CD4-positive, alpha-beta T cell treated with Interleukin-21 for 1 hour (primary cell): ENCODE data around the gene DNAJB1.
A peak's percentile ranks its signal among the peaks of the same experiment; 100 is the strongest.

ENCODE experiments used
- DNase-seq: peaks from one replicate; pipeline ENCODE4 v3.0.0-alpha.2; 2020

The DNAJB1 gene

GRCh38 chr19:14494910-14495671 lies 23.1 kb downstream of the DNAJB1 start:
- DNase-seq: no peak

- no peak for DNase-seq
Observed at GRCh38 chr19:14494411-14494810, 23.8 kb downstream of the DNAJB1 start.

GRCh38 chr19:14492756-14493337 lies 25.4 kb downstream of the DNAJB1 start:
- no peak for DNase-seq

- DNase-seq: no peak
Observed at GRCh38 chr19:14487370-14488125, 30.6 kb downstream of the DNAJB1 start.

GRCh38 chr19:14482172-14482941 lies 35.8 kb downstream of the DNAJB1 start:
- no peak for DNase-seq

- no peak for DNase-seq
Observed at GRCh38 chr19:14480700-14481079, 37.5 kb downstream of the DNAJB1 start.

- peak; percentile 75 for DNase-seq
Observed at GRCh38 chr19:14479975-14480699, 38.1 kb downstream of the DNAJB1 start.

GRCh38 chr19:14479309-14479974 lies 38.8 kb downstream of the DNAJB1 start:
- no peak for DNase-seq

- no peak for DNase-seq
Observed at GRCh38 chr19:14478113-14478545, 40.1 kb downstream of the DNAJB1 start.

- DNase-seq: no peak
Observed at GRCh38 chr19:14477418-14478112, 40.6 kb downstream of the DNAJB1 start.

- peak; percentile 77 for DNase-seq
Observed at GRCh38 chr19:14476673-14477401, 41.4 kb downstream of the DNAJB1 start.

- DNase-seq: no peak
Observed at GRCh38 chr19:14476327-14476672, 41.9 kb downstream of the DNAJB1 start.

- DNase-seq: peak; percentile 36
Observed at GRCh38 chr19:14475251-14476073, 42.7 kb downstream of the DNAJB1 start, which contains the start of gene PTGER1. Gene PTGER1 (minus strand): TSS chr19:14475354. CDS start chr19:14474320, 1,034 bp downstream.

GRCh38 chr19:14474827-14475226 lies 43.4 kb downstream of the DNAJB1 start:
- DNase-seq: no peak

GRCh38 chr19:14473978-14474578 lies 44.1 kb downstream of the DNAJB1 start:
- no peak for DNase-seq

GRCh38 chr19:14473073-14473977 lies 44.9 kb downstream of the DNAJB1 start:
- no peak for DNase-seq

GRCh38 chr19:14472202-14472938 lies 45.8 kb downstream of the DNAJB1 start:
- peak; percentile 84 for DNase-seq
